ENCODE measurements around the gene TGFBR1. TPM values are rescaled to one million over a fixed set of nuclear protein-coding genes. Genes with fewer than 3 reads are reported as not detected.

TGFBR1 gene
- total RNA-seq, 2 experiments from 2014 or later, result 12.9 to 14.6 TPM

DNA sequence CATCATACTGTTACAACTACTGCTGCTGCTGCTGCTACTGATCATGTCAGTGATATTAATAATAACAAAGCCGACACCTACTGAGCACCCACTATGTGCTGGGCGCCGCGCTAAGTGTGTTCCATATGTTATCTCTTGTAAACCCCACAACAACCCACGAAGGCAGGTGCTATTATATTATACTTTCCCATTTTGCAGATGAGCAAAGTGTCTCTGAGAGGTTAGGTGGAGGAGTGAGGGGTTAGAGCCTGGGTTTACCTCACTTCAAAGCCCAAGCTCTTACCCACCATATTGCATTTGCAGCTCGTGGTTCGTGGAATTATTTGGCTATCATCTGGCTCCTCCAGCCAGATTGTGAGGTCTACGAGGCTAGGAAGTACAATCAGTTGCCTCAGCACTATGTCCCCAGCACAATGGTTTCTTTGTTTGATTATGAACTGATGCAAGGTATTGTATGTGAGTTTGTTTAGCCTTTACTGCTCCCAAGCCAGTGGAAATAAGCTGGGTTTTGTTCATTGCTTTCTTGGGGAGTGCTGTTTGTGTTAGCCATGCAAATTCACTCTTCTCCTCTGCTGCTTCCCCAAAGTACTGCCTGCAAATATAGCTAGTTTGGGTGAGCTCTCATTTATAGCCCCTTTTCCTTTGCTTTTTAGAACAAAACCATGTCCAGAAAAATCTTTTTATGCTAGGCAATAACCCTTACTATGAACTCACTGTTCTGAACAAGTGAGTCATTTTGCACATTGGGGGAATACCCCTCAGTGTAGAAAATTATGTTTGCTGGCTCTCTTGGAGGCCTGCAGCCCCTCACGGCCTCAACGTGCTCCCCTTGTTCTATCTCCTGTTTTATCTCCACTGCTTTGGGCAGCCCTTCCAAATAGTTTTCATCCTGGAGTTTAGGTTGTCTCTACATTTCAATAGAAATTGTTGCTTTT, 68.9 kb downstream of the TGFBR1 start:
- intact Hi-C loops (cut with DNase I, micrococcal nuclease), result no loop called here
- POLR2A ChIA-PET, result no interaction called here
- CTCF ChIA-PET, result no interaction called here

DNA sequence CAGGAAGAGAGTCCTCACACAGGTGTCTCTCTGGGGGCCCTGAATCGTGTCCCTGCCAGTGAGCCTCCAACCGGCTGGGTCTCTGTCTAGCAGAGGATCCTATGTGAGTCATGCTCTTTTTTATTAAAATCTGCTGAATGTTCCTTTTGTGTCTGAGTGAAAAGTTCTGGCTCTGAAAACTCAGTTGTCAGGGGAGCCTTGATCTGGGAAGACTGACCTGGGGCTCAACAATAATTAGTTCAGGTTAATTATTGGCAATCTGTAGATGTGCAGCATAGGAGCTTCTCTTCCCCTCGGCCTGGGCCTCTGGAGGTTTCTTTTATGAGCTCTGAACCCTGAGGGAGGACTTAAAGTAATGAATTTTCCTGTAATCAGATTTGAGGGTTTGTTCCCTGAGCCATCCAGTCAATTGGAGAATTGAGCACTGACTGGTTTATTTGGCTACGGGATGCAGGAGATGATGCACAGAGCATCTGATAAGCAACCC, 71.7 kb downstream of the TGFBR1 start:
- Histone ChIP-seq H3K27me3 (ENCODE audit: control insufficient read depth in 1 of 2, insufficient read depth in 2 of 2, low read length in 2 of 2) (no peaks in the 10 kb centered on the region), H3K4me3 (ENCODE audit: low read length) (no peak overlapping the region), H3K36me3 (ENCODE audit: insufficient read depth, low read length) (no peaks in the 10 kb centered on the region), H3K4me1 (ENCODE audit: insufficient read depth, low read length) (no peaks in the 10 kb centered on the region), H3K27ac (ENCODE audit: low read depth in 1 of 2, low read length in 2 of 2) (no peak overlapping the region), H3K9me3 (ENCODE audit: control insufficient read depth in 1 of 2, insufficient read depth in 1 of 2, low read length in 2 of 2) (no peaks in the 10 kb centered on the region)
- CTCF ChIA-PET, result no interaction called here
- Mint-ChIP-seq H3K4me3 (no peak overlapping the region), H3K27ac (no peak overlapping the region), H3K9me3 (no peaks in the 10 kb centered on the region), H3K36me3 (ENCODE audit: low read depth) (no peaks in the 10 kb centered on the region), H3K4me1 (ENCODE audit: low read depth) (peaks cover 1% of the 10 kb centered on the region), H3K27me3 (peaks cover 6% of the 10 kb centered on the region)
- ATAC-seq (ENCODE audit: poor library complexity) (no peak), DNase-seq (no peak)
- intact Hi-C loops (cut with DNase I, micrococcal nuclease), result no loop called here
- TF ChIP-seq, protein P1, sequence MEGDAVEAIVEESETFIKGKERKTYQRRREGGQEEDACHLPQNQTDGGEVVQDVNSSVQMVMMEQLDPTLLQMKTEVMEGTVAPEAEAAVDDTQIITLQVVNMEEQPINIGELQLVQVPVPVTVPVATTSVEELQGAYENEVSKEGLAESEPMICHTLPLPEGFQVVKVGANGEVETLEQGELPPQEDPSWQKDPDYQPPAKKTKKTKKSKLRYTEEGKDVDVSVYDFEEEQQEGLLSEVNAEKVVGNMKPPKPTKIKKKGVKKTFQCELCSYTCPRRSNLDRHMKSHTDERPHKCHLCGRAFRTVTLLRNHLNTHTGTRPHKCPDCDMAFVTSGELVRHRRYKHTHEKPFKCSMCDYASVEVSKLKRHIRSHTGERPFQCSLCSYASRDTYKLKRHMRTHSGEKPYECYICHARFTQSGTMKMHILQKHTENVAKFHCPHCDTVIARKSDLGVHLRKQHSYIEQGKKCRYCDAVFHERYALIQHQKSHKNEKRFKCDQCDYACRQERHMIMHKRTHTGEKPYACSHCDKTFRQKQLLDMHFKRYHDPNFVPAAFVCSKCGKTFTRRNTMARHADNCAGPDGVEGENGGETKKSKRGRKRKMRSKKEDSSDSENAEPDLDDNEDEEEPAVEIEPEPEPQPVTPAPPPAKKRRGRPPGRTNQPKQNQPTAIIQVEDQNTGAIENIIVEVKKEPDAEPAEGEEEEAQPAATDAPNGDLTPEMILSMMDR (IDR thresholded peaks at IDR 0.05), result no peak
- POLR2A ChIA-PET, result no interaction called here

More for the DNA sequence above, 68.9 kb downstream of the TGFBR1 start:
- Histone ChIP-seq H3K4me3 (ENCODE audit: low read length) (no peak overlapping the region), H3K4me1 (ENCODE audit: insufficient read depth, low read length) (no peaks in the 10 kb centered on the region), H3K27ac (ENCODE audit: low read depth in 1 of 2, low read length in 2 of 2) (no peak overlapping the region), H3K36me3 (ENCODE audit: insufficient read depth, low read length) (no peaks in the 10 kb centered on the region), H3K27me3 (ENCODE audit: control insufficient read depth in 1 of 2, insufficient read depth in 2 of 2, low read length in 2 of 2) (no peaks in the 10 kb centered on the region), H3K9me3 (ENCODE audit: control insufficient read depth in 1 of 2, insufficient read depth in 1 of 2, low read length in 2 of 2) (no peaks in the 10 kb centered on the region)
- no peak for ATAC-seq (ENCODE audit: poor library complexity)
- TF ChIP-seq, protein P1 (IDR thresholded peaks at IDR 0.05), result no peak
- Mint-ChIP-seq H3K4me1 (ENCODE audit: low read depth) (no peaks in the 10 kb centered on the region), H3K27ac (no peak overlapping the region), H3K9me3 (no peaks in the 10 kb centered on the region), H3K36me3 (ENCODE audit: low read depth) (no peaks in the 10 kb centered on the region), H3K27me3 (peaks cover 8% of the 10 kb centered on the region), H3K4me3 (no peak overlapping the region)
- DNase-seq, result no peak

DNA sequence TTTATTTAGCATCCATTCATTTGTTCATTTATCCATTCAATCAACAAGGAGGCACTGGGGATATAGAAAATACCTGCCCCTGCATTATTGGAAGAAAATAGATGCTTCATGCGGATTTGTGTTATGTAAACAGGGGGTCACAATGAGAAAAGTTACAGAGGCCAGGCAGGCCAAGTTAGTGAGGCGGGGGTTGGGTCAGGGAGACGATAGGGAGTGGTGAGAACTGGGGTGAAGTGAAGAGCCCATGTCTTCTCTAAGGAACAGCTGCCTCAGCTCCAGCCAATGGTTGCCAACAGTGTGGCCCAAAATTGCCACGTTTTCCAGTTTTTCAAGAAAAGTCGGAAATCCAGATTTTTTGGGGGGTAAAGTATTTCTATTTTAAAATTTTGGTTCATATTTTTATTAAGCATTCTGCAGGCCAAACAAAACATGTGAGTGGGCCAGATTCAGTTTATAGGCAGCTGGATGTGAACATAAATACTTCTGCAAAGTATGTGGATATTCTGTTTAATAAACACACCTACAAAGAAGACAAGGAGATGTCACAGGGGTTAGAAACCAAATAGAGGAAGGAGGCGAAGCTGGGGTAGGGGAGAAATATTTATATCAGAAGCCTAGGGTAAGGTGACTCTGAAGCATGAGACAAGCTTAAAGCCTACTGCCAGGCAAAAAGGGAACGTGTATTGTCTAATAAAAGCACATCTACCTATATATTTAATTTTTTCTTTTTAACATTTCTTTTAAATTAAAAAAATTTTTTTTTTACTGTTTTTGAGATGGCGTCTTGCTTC, 72.9 kb downstream of the TGFBR1 start:
- POLR2A ChIA-PET, result no interaction called here
- CTCF ChIA-PET, result no interaction called here
- DNase-seq, result no peak
- no peaks in the 10 kb centered on the region for H3K27me3 ChIP-seq (ENCODE audit: control insufficient read depth in 1 of 2, insufficient read depth in 2 of 2, low read length in 2 of 2)
- Mint-ChIP-seq H3K4me3 (no peak overlapping the region), H3K36me3 (ENCODE audit: low read depth) (no peaks in the 10 kb centered on the region), H3K4me1 (ENCODE audit: low read depth) (peaks cover 5% of the 10 kb centered on the region), H3K27me3 (no peaks in the 10 kb centered on the region), H3K27ac (no peak overlapping the region), H3K9me3 (no peaks in the 10 kb centered on the region)
- H3K4me3 ChIP-seq (ENCODE audit: low read length), result no peak overlapping the region
- H3K36me3 ChIP-seq (ENCODE audit: insufficient read depth, low read length), result no peaks in the 10 kb centered on the region
- intact Hi-C loops (cut with DNase I, micrococcal nuclease), result no loop called here
- no peaks in the 10 kb centered on the region for H3K4me1 ChIP-seq (ENCODE audit: insufficient read depth, low read length)
- ATAC-seq (ENCODE audit: poor library complexity), result no peak
- H3K9me3 ChIP-seq (ENCODE audit: control insufficient read depth in 1 of 2, insufficient read depth in 1 of 2, low read length in 2 of 2), result no peaks in the 10 kb centered on the region
- TF ChIP-seq, protein P1 (IDR thresholded peaks at IDR 0.05), result no peak
- no peak overlapping the region for H3K27ac ChIP-seq (ENCODE audit: low read depth in 1 of 2, low read length in 2 of 2)
